ENCODE measurements around the gene CCDC186.
A peak's percentile ranks its signal among the peaks of the same experiment; 100 is the strongest.

GRCh38 chr10:114121031-114121430 lies 53.0 kb downstream of the CCDC186 start:
- TF ChIP-seq CTCF (IDR thresholded peaks at IDR 0.05 in 2 of 3, conservative IDR thresholded peaks at IDR 0.05 in 1 of 3; ENCODE audit: borderline replicate concordance in 1 of 3, insufficient read depth in 1 of 3, low read depth in 2 of 3, low read length in 2 of 3) (peak in 1 of 3 experiments; percentile 27; a peak in 2 of 6 replicates), POLR2A (IDR thresholded peaks at IDR 0.05; ENCODE audit: borderline replicate concordance, extremely low read depth, insufficient read depth, insufficient read length) (no peak), ELF1 (IDR thresholded peaks at IDR 0.05; ENCODE audit: borderline replicate concordance, low read depth) (no peak), REST (IDR thresholded peaks at IDR 0.05; ENCODE audit: low read depth) (no peak), ZFX (IDR thresholded peaks at IDR 0.05) (no peak), EGR1 (IDR thresholded peaks at IDR 0.05; ENCODE audit: low read depth) (no peak), TCF7L2 (IDR thresholded peaks at IDR 0.05; ENCODE audit: borderline replicate concordance, extremely low read depth, insufficient read depth, insufficient read length) (no peak), EZH2 (IDR thresholded peaks at IDR 0.05) (no peak), JUND (IDR thresholded peaks at IDR 0.05) (no peak), POLR2AphosphoS5 (IDR thresholded peaks at IDR 0.05; ENCODE audit: low read depth, low read length) (no peak), RAD21 (IDR thresholded peaks at IDR 0.05; ENCODE audit: low read depth) (peak; percentile 41), ZNF274 (IDR thresholded peaks at IDR 0.05; ENCODE audit: low read depth, low read length) (no peak), SRF (IDR thresholded peaks at IDR 0.05; ENCODE audit: low read depth) (no peak)
